Inferior parietal cortex (tissue), 1 donor: ENCODE measurements around the gene POLD4.

ENCODE experiments used
- DNase-seq: peaks from one replicate; pipeline ENCODE4 v3.0.0-alpha.2; 2016; ENCODE audit errors: extremely low spot score

The POLD4 gene

GRCh38 chr11:67371189-67371910 lies 18.0 kb upstream of the POLD4 start:
- no peak for DNase-seq

GRCh38 chr11:67370351-67371076 lies 17.2 kb upstream of the POLD4 start:
- no peak for DNase-seq

DNA sequence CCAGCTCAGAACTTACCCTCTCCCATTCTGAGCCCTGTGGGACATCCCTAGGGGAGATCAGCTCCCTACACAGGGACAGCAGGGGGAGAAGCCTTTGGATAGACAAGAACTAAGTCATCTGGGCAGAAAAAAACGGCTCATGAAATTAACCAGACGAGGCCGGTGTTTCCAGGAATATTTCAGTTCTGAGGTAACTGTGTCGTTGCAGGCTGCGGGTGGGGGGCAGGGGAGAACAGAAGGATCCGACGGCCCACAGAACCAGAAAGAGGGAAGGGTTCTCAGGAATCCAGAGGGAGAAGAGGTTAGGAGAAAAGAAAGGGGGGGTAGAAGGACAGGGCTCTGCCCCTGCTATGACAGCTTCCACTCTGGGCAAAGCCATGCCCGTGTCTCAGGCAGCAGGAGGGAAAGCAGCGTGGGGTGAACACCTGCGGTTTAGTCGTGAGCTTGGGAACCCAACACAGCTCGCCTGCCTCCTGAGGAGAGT lies 16.5 kb upstream of the POLD4 start:
- DNase-seq: no peak

GRCh38 chr11:67369275-67369674 lies 15.9 kb upstream of the POLD4 start:
- no peak for DNase-seq

- DNase-seq: no peak
Measured at GRCh38 chr11:67368621-67369020, 15.3 kb upstream of the POLD4 start.

- no peak for DNase-seq
Measured at GRCh38 chr11:67367761-67368227, 14.4 kb upstream of the POLD4 start.

DNA sequence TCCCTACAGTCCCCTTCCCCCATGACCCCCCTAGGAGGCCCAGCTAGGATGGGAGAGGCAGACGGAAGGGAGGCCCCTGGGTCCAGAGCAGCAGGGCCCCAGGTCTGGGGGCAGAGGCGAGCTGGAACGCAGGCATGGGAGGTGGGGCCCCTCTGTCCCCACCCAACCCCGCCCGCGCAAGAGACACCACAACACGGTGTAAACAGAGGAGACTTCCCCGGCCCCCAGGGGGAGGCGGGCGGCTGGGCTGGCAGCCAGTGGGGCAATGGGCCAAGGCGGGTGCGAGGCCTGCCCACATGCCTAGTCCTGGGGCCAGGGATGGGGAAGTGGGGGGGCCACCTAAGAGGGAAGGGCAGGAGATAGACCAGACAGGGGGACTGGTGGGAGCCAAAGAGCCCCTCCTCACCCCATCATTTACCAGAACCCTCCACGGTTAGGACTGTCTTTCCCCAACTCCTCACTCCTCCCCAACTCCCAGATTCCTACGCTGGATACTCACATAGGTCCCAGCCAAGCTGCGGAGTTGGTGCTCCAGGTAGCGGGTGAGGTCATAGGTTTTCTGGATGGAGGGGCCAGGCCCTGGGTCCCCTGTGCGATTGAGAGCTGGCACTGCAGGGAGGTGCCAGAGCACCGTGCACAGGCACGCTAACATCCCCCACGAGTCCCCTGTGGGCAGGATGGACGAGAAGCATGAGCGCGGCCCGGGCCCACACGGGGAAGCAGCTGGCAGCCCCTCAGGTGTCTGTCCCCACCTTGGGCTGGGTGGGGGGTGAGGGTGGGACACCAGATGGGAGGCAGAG lies 13.8 kb upstream of the POLD4 start:
- no peak for DNase-seq

DNA sequence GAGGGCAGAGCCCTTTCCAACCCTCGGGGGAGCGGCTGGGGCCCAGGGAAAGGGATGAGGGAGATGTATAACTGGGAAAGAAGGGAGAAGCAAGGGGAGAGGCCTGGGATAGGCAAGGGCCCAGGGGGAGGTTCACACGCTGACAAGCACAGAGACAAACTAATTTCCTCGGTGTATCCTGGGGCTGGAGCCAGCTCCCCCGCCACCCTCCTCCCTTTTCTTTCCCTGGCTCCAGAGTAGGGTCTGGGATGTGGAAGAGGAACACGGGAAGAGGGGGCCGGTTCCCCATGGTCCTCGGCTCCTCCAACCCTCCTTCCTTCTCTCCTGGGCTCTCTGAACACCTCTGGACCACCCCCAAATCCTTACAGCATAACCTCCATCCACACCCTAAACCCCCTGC lies 13.2 kb upstream of the POLD4 start:
- no peak for DNase-seq

DNA sequence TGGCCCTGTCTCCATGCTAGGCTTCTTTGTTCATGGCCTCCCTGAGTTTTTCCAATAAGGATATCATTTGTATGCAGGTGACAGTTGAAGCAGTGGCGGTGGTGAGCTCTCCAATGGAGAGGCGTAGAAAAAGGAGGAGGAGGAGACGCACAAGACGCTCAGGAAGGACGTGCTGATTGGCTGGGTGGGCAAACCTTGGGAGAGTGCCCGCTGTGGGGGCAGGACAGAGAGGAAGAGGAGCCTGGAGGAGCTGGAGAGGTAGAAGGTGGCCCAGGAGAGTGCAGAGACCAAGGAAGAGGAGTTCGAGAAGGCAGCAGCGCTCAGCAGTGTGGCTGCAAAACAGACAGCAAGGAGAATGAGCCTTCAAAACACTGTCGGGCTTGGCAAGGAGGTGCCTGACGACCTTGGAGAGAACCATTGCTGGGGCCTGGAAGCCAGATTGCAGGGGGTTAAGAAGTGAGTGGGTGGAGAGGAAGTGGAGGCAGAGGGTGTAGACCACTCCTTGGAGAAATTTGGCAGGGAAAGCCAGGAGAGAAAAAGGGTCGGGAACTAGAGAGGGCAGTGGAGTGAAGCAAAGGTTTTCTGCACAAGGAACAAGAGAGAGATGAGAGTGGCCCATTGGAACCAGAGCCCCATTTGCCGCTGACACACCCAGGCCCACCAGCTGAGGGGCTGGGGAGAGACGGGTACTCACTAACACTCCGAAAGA lies 12.5 kb upstream of the POLD4 start:
- no peak for DNase-seq

DNA sequence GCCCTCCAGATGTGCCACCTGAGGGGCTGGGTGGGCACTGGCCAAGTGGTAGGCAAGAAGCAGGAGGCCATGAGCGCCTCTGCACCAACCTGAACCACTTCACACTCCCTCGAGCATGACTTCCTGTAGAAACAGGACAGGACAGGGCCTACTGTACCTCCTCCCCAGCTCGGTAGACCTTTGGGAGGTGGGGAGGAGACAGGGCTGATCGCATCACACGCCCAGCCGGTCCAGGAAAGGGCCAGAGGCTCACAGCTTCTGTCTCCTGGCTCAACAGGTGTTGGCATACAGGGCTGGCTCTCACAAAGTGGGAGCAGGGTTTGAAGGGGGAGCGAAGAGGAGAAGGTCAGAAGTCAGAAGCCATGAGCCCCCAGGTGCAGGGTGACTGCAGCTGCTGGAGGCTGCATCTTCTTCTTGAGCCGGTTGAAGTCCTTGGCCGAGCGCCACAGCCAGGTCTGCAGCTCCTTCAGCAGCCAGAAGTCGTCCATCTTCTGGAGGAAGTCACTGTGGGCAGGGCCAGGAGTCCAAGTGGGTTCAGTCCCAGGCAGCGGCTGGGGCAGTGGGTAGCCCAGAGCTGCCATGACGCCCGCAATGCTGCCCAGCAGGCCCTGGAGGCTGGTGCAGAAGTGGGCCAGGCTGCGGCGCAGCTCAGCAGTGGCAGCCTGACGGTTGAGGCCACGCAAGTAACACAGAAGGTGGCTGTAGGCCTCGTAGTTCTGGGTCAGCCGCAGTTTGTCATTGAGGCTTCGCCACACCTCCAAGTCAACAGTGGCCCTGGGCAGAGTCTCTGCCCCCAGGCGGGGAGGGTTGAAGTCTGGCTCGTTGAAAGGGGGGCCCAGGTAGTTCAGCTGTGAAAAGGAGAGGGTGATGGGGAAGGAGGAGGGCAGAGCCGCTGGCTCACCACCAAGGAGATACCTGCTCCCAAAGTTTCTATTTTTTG lies 11.7 kb upstream of the POLD4 start:
- no peak for DNase-seq

DNA sequence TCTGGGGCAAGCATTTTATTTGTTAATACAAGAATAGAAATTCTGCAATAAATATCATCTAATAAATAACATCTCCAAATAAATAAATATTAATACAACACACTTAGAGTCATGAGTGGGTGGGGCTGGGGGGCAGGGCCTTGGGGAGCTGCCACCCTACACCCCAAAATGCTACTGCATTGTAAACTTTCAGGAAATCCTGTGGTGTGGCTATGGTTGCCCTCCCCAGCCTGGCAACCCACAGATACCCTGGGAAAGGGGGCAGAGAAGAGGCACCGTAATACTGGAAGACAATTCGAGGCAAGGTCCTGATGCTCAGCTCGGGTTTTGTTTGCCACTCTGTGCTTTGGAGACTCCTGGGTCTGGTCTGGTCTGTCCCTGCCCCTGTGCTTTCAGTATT lies 10.8 kb upstream of the POLD4 start:
- no peak for DNase-seq

DNA sequence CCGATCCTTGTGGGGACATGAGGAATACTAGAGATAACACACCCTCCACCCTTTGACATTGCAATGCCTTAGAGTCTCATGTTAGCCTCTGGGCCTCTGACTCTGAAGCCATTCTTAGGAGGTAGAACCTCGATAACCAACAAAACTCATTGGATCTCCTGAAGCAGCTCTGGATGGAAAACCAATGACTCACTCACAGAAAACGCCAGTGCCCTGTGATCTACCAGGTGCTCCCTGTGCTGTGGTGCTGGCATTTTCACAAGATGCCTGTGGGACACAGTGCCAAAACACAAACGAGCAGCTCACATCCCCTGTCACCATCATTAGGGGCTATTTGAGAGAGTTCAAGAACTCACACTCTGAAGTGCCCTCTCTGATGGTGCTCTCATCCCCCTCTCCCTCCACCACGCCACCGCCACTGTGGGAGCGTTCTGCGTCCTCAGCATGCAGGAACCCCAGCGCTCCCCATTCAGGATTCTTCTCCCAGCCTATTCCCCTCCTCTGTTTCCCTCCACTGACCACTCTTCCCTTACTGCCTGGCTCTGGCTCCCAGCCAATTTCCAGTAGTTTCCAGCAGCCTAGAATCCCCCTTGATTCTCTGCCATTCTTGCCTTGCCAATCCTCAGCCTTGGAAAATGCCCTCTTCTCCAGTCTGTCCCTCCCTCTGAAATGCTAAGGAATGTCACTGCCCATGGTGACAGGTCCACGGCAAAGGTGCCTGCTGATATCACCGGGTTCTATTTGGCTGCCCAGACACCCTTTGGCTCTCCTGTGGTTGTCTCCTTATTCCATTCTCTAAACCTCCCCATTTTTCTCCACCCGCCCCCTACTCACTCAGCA lies 4.7 kb upstream of the POLD4 start:
- DNase-seq: no peak

- DNase-seq: peak; percentile 75
Measured at GRCh38 chr11:67356864-67357561, 3.7 kb upstream of the POLD4 start.

- DNase-seq: no peak
Measured at GRCh38 chr11:67356387-67356863, 3.1 kb upstream of the POLD4 start.

DNA sequence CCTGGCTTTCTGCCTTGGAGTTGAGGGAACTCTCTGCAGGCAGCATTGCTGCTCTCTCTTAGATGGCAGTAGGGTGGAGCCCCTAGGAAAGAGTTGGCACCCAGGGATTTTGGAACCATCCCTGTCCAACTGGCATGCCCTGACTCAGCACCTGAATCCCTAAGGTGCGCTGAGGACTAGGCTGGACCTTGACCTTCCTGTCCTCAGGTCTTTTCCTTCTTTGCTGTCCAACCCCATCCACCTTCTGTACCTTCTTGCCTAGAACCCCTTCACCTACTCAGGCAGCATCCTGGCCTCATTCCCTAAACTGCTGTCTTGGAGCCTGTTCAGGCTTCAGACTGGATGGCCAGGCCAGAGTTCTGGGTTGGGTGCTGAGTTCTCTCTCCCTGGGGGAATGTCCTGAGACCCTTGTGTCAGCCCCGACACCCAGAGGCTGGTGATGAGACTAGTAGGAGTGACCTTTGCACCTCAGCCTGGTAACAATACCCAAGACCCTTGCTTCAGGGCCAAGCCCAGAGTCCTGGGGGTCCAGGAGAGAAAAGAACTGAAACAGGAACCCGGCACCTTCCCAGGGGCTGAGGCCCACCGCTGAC lies 2.5 kb upstream of the POLD4 start:
- no peak for DNase-seq

DNA sequence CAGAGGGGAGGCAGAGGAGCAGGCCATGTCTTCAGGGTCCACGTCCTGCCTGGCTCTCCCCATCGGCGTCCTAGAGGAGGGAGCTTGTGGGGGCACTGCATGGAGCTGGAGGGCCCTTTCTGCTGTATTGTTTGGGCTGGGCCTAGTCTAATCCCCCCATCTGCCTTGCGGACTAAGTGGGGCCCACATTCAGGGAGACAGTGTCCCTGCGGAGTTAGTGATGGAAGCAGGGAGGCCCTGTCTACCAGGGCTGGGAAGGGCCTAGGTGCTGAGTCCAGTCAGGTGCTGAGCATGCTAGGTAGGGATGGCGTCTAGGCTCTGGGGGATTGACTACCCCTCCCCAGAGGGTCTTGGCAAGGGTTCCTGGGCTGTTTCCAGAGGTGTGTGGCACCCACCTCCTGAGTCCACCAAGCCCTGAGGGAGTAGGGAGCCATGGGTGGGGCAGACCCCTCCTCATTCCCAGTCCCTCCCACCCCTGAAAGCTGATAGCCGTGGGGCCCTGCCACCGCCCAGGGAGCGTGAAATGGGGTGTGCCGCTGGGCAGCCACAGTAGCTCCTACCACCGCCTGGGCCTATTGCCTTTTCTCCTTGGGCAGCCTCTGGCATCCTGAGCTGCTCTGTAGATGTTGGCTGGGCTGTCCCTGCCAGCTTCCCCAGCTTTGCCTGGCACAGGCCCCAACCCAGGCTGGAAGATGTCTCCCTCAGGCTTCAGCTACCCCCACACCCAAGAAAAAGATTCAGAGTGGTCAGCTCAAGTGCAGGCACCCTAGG lies 1.9 kb upstream of the POLD4 start:
- no peak for DNase-seq
